ENCODE measurements around the gene LIMD2.
"Not testable (repeated sequence)": the region's sequence is repeated elsewhere in the genome, so short reads cannot be mapped to it uniquely, and the experiment has no call there.

Gene LIMD2

DNA sequence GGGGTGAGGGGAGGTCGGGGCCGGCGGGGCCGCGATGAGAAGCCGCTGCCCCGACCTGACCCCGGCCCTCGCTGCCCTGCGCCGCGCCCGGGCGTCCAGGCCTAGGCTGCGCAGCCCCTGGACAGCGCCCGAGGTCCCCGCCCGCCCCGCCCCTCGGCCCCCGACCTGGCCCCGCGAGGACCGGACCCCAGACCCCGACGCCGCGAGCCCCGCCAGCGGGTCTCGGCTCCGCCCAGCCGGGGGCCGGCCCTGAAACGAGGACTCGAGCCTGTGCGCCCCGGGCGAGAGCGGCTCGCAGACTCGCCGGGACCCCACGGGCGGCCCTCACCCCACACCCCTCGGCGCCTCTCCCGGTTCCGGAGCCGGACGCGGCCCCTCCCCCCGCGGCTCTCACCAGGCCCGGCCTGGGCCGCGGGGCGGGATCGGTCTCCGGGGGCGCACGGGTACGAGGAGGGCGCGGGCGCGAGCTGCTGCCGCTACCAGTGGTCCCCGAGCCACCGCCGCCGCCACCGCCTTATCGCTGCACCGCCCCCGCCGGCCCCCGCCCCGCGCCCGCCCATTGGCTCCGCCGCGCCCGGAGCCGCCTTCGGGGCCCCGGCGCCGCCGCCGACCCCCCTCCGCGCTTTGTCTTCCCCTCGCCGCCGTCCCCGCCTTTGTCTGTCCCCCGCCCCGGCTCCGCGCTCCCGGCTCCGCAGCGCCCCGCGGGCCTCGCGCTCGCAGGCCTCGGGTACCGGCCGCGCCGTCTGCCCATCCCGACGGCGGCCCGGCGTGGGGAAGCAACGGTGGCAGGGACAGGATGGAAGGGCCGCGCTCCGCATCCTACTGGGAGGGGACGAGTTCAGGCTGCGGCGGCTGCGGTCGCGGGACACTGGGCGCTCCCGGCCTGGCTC is at the start of gene LIMD2:
LIMD2 (minus strand) TSS at position 488 of the 890 bp plus-strand sequence. CDS start 827 bp downstream, outside the sequence.
- peak; percentile 71 to 74 for DNase-seq (ENCODE audit: extremely low read depth in 1 of 2, low read depth in 1 of 2)

DNA sequence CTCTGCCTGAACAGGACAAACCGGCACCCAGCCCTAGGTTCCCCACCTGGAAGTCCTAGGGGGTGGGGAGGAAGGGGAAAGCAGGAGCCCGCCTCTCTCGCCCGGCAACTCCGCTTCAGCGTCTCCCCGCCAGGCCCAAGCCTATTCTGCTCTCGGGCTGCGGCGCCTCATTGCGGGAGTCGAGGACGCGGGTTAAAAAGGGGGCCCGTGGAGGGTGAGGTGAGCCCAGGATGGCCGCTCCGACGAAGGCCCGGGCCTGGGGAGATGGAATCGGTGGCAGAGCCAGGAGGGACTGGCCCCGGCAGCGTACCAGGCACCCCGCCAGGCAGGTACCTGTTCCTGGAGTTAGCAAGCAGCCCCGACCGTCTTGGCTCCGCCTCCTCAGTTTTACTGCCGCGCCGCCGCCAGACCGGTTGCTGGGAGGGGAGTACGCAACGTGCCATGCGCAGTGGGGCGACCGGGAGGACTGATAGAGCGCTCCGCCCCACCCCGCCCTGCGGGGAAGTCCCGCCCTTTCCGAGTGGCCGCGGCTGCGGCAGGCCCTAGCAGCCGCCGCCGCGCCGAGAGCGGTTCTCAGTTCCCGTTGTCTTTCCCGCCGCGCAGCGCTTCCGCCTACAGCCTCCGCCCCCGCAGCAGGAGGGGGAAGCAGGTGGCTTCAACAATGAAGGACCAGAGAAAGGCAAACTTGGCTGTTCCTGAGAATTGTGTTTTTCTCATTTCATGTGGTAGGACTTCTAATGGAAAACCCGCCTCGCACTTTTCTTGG is 41.7 kb upstream of the LIMD2 start, which contains the start of gene STRADA:
STRADA (minus strand) TSS at position 392 of the 766 bp plus-strand sequence. CDS start 13,430 bp downstream, outside the sequence.
- DNase-seq (ENCODE audit: extremely low read depth in 1 of 2, low read depth in 1 of 2), result peak; percentile 98 to 100

DNA sequence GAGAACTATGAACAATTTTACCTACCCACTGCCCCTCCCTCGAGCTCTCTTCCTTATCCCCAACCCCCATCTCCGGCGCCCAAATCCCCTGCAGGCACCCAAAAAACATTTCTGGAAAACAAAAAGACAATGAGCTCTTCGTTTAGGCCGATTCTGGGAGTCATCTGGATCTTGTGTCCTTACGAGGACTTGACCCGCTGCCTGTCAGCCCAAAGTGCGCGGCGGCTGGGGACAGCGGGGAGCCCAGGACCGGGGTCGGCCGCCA is 41.1 kb upstream of the LIMD2 start:
- DNase-seq (ENCODE audit: extremely low read depth in 1 of 2, low read depth in 1 of 2), result no peak

DNA sequence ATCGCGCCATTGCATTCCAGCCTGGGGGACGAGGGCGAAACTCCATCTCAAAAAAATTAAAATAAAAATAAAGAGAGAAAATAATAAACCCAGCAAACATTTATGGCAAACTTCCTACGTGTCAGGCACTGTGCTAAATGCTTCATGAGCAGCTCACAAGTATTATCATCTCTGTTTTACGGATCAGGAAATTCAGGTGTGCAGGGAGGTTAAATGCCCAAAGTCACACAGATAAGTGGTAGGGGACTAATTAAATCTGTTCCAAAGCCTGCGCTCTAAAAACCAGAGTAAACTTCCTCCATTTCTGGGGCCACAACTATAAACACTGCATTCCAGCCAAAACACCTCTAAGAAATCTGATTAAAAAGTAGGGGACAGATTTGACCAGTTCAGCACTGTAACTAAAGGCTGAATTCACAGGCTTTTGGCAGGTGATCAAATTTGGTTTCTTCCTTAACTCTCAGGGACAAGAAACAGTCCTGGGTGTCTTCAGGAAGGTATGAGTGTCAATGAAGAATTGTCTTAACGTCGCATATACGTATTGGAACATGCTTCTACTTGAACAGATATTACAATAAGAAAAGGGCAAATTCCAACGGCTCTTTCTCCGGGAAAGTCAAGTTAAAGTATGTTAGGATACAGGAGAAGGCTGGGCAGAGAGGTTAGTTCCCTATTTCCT is 40.7 kb upstream of the LIMD2 start:
- no peak for DNase-seq (ENCODE audit: extremely low read depth in 1 of 2, low read depth in 1 of 2)

- no peak for DNase-seq (ENCODE audit: extremely low read depth in 1 of 2, low read depth in 1 of 2)
Measured at GRCh38 chr17:63735691-63736090, 35.8 kb upstream of the LIMD2 start.

- no peak for DNase-seq (ENCODE audit: extremely low read depth in 1 of 2, low read depth in 1 of 2)
Measured at GRCh38 chr17:63722403-63722802, 22.5 kb upstream of the LIMD2 start.

DNA sequence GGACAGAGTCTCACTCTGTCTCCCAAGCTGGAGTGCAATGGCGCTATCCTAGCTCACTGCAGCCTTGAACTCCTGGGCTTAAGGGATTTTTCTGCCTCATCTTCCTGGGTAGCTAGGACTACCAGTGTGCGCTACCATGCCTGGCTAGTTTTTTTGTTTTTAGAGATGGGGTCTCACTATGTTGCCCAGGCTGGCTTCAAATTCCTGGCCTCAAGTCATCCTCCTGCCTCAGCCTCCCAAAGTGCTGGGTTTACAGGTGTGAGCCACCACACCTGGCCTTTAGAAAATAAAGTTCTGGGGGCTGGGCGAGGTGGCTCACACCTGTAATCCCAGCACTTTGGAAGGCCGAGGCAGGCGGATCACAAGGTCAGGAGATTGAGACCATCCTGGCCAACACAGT is 20.3 kb upstream of the LIMD2 start:
- DNase-seq (ENCODE audit: extremely low read depth in 1 of 2, low read depth in 1 of 2), result not testable (repeated sequence)

- DNase-seq (ENCODE audit: extremely low read depth in 1 of 2, low read depth in 1 of 2), result no peak
Measured at GRCh38 chr17:63718988-63719387, 19.1 kb upstream of the LIMD2 start.

GRCh38 chr17:63716426-63716825 is 16.5 kb upstream of the LIMD2 start:
- DNase-seq (ENCODE audit: extremely low read depth in 1 of 2, low read depth in 1 of 2), result no peak

DNA sequence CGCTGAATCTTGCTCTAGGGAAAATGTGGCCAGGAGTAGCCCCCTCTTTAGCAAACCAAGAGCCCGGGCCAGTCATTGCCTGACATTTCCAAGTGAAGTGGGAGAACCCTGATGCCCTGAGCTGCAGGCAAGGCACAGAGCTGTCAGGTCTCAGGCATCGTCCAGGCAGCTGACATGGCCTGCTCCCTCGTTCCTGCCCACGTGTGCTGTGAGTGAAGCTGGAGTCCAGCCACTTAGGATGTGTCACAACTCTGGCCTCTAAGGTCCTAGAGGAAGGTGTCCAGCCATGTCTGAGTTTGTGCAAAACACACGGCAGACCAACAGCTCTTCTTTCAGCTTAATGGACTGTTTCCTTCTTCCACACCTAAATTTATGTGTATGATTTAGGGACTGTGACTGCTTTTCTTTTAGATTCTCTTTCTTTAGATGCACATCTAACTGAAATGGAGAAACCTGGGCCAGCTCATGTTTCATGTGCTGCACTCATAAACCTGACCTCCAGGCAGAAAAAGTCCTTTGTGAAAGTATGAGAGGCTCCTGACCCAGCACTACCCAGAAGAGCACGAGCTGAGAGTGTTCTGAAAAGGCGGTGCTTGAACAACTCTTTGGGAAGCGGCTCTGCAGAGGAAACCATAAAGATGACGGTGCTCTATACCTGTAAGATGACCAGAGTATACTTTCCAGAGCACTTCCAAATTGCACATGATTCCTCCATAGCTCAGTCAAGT is 14.8 kb upstream of the LIMD2 start:
- no peak for DNase-seq (ENCODE audit: extremely low read depth in 1 of 2, low read depth in 1 of 2)

DNA sequence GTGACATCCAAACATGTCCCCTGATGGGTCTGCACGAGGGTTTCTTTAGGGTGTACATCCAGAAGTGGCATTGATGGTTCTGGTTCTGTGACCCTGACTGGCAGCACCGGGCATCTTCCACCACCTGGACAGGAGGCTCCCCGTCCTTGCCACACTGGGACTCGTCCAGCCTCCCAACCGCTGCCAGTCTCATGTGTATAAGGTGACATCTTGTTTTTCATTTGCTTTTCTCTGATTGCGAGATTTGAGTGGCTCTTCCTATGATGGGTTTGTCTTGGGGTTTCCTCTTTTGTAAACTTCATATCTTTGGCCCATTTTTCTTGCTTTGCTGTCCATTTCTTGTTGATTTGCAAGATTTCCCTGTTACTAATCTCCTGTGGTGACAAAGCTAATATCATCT is 9.2 kb upstream of the LIMD2 start:
- no peak for DNase-seq (ENCODE audit: extremely low read depth in 1 of 2, low read depth in 1 of 2)

GRCh38 chr17:63707151-63707550 is 7.2 kb upstream of the LIMD2 start:
- no peak for DNase-seq (ENCODE audit: extremely low read depth in 1 of 2, low read depth in 1 of 2)

DNA sequence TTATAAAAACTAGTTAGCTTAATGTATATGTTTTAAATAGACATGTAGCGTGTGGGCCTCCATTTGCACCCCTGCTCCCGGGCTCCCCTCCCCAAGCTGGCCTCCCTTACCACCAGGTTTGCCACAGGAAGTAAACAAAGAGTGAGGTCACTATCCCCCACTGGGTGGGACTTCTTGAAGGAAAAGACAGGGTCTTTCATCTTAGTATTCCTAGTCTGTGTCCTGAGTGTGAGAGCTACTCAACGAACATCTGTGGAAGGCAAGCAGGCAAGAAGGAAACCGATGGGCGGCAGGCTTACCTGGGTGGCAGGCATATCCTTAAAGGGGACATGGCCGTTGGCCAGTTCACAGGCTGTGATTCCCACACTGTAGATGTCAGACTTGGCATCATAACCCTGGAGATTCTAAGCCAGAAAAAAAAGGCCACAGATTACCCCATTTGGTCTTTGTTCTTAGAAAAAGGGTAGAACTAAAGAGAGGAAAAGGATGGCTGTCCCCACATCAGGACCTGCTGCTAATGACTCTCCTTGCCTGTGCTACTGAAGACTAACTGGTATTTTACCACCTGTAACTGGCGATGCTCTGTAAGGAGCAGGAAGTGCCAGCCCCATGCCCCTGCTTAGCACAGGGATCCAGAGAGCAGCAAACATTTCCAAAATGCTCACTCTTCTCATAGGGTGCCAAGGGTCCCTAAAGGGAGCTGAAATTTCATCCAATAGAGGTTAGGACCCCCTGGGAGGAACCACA is 6.6 kb upstream of the LIMD2 start:
- DNase-seq (ENCODE audit: extremely low read depth in 1 of 2, low read depth in 1 of 2), result no peak

GRCh38 chr17:63705657-63706056 is 5.7 kb upstream of the LIMD2 start:
- no peak for DNase-seq (ENCODE audit: extremely low read depth in 1 of 2, low read depth in 1 of 2)

- no peak for DNase-seq (ENCODE audit: extremely low read depth in 1 of 2, low read depth in 1 of 2)
Measured at GRCh38 chr17:63704836-63705235, 4.9 kb upstream of the LIMD2 start.

- no peak for DNase-seq (ENCODE audit: extremely low read depth in 1 of 2, low read depth in 1 of 2)
Measured at GRCh38 chr17:63704259-63704576, 4.3 kb upstream of the LIMD2 start.

GRCh38 chr17:63703556-63704258 is 3.8 kb upstream of the LIMD2 start:
- DNase-seq (ENCODE audit: extremely low read depth in 1 of 2, low read depth in 1 of 2), result no peak

DNA sequence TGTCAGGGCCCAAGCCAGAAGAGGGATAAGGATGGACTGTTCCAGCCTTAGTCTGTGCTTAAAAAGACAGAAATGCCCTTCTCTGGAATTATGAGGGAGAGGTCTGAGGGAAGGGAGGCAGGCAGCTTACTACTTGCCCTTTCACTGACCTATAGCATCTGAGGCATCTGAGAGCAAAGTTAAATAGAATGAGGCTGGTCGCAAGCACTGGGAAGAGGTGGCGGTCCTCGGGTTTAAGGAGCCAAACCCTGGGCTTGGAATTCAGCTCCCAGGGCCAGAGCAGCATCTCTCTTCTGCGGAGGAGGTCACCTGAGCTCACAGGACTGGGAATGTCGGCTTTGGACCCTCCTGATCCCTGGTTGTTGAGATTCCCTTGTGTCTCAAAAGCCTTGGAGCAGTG is 3.1 kb upstream of the LIMD2 start:
- DNase-seq (ENCODE audit: extremely low read depth in 1 of 2, low read depth in 1 of 2), result no peak

- no peak for DNase-seq (ENCODE audit: extremely low read depth in 1 of 2, low read depth in 1 of 2)
Measured at GRCh38 chr17:63702721-63703015, 2.7 kb upstream of the LIMD2 start.
